ENCODE measurements around the gene RNF217. TPM values are rescaled to one million over a fixed set of nuclear protein-coding genes. Genes with fewer than 3 reads are reported as not detected.
"Not testable (repeated sequence)": the region's sequence is repeated elsewhere in the genome, so short reads cannot be mapped to it uniquely, and the experiment has no call there.

RNF217 gene
- total RNA-seq, 2 donors from 2014 or later: 1.4 to 3.6 TPM

GRCh38 chr6:125050663-125051318, 88.6 kb downstream of the RNF217 start:
- Mint-ChIP-seq H3K27ac (no peak overlapping the region), H3K4me1 (ENCODE audit: low read depth in 2 of 2) (no peaks in the 10 kb centered on the region), H3K9me3 (no peaks in the 10 kb centered on the region), H3K27me3 (no peaks in the 10 kb centered on the region), H3K4me3 (no peak overlapping the region), H3K36me3 (no peaks in the 10 kb centered on the region)
- DNase-seq (ENCODE audit: low spot score) (no peak), ATAC-seq (no peak)

GRCh38 chr6:125053809-125054208, 91.6 kb downstream of the RNF217 start:
- ATAC-seq (no peak), DNase-seq (ENCODE audit: low spot score) (no peak)
- Mint-ChIP-seq H3K9me3 (no peaks in the 10 kb centered on the region), H3K4me3 (no peak overlapping the region), H3K27ac (no peak overlapping the region), H3K27me3 (no peaks in the 10 kb centered on the region), H3K4me1 (ENCODE audit: low read depth in 2 of 2) (no peaks in the 10 kb centered on the region), H3K36me3 (no peaks in the 10 kb centered on the region)

GRCh38 chr6:125054331-125054730, 92.1 kb downstream of the RNF217 start:
- Mint-ChIP-seq H3K27me3 (no peaks in the 10 kb centered on the region), H3K4me1 (ENCODE audit: low read depth in 2 of 2) (no peaks in the 10 kb centered on the region), H3K9me3 (no peaks in the 10 kb centered on the region), H3K36me3 (no peaks in the 10 kb centered on the region), H3K4me3 (no peak overlapping the region), H3K27ac (no peak overlapping the region)
- ATAC-seq (no peak), DNase-seq (ENCODE audit: low spot score) (no peak)

GRCh38 chr6:125057392-125058246, 95.4 kb downstream of the RNF217 start:
- Mint-ChIP-seq H3K27me3 (no peaks in the 10 kb centered on the region), H3K36me3 (no peaks in the 10 kb centered on the region), H3K4me1 (ENCODE audit: low read depth in 2 of 2) (no peaks in the 10 kb centered on the region), H3K9me3 (no peaks in the 10 kb centered on the region), H3K4me3 (no peak overlapping the region), H3K27ac (no peak overlapping the region)
- no peak for DNase-seq (ENCODE audit: low spot score)
- no peak for ATAC-seq

- Mint-ChIP-seq H3K27ac (no peak overlapping the region), H3K9me3 (no peaks in the 10 kb centered on the region), H3K36me3 (no peaks in the 10 kb centered on the region), H3K27me3 (no peaks in the 10 kb centered on the region), H3K4me1 (ENCODE audit: low read depth in 2 of 2) (no peaks in the 10 kb centered on the region), H3K4me3 (no peak overlapping the region)
- no peak for DNase-seq (ENCODE audit: low spot score)
- no peak for ATAC-seq
These were observed 96.3 kb downstream of the RNF217 start for GRCh38 chr6:125058546-125058945.

GRCh38 chr6:125063307-125063706, 101.1 kb downstream of the RNF217 start:
- no peaks in the 10 kb centered on the region for H3K9me3 Mint-ChIP-seq
- H3K27me3 Mint-ChIP-seq: no peaks in the 10 kb centered on the region
- H3K36me3 Mint-ChIP-seq: no peaks in the 10 kb centered on the region
- H3K4me3 Mint-ChIP-seq: no peak overlapping the region
- H3K4me1 Mint-ChIP-seq (ENCODE audit: low read depth in 2 of 2): no peaks in the 10 kb centered on the region
- ATAC-seq (no peak), DNase-seq (ENCODE audit: low spot score) (no peak)
- H3K27ac Mint-ChIP-seq: no peak overlapping the region

GRCh38 chr6:125066140-125066539, 103.9 kb downstream of the RNF217 start:
- Mint-ChIP-seq H3K4me1 (ENCODE audit: low read depth in 2 of 2) (no peaks in the 10 kb centered on the region), H3K27ac (no peak overlapping the region), H3K27me3 (no peaks in the 10 kb centered on the region), H3K9me3 (no peaks in the 10 kb centered on the region), H3K36me3 (no peaks in the 10 kb centered on the region), H3K4me3 (no peak overlapping the region)
- DNase-seq (ENCODE audit: low spot score) (no peak), ATAC-seq (peak in 1 of 2 donors; percentile 51)

GRCh38 chr6:125066964-125067363, 104.7 kb downstream of the RNF217 start:
- H3K27me3 Mint-ChIP-seq: no peaks in the 10 kb centered on the region
- peak; percentile 84 to 87 for ATAC-seq

GRCh38 chr6:125067552-125067951, 105.3 kb downstream of the RNF217 start:
- H3K9me3 Mint-ChIP-seq: no peaks in the 10 kb centered on the region
- H3K36me3 Mint-ChIP-seq: no peaks in the 10 kb centered on the region
- H3K4me1 Mint-ChIP-seq (ENCODE audit: low read depth in 2 of 2): no peaks in the 10 kb centered on the region
- H3K27me3 Mint-ChIP-seq: no peaks in the 10 kb centered on the region
- H3K4me3 Mint-ChIP-seq: no peak overlapping the region
- no peak for ATAC-seq
- H3K27ac Mint-ChIP-seq: no peak overlapping the region
- DNase-seq (ENCODE audit: low spot score): no peak

More at GRCh38 chr6:125066964-125067363, 104.7 kb downstream of the RNF217 start:
- Mint-ChIP-seq H3K9me3 (no peaks in the 10 kb centered on the region), H3K4me3 (no peak overlapping the region), H3K4me1 (ENCODE audit: low read depth in 2 of 2) (no peaks in the 10 kb centered on the region), H3K27ac (no peak overlapping the region), H3K36me3 (no peaks in the 10 kb centered on the region)
- no peak for DNase-seq (ENCODE audit: low spot score)

- no peaks in the 10 kb centered on the region for H3K9me3 Mint-ChIP-seq
- DNase-seq (ENCODE audit: low spot score) (no peak), ATAC-seq (no peak)
- H3K27me3 Mint-ChIP-seq: no peaks in the 10 kb centered on the region
- H3K4me1 Mint-ChIP-seq (ENCODE audit: low read depth in 2 of 2): no peaks in the 10 kb centered on the region
- H3K27ac Mint-ChIP-seq: no peak overlapping the region
- H3K36me3 Mint-ChIP-seq: no peaks in the 10 kb centered on the region
- no peak overlapping the region for H3K4me3 Mint-ChIP-seq
These were observed 110.8 kb downstream of the RNF217 start for GRCh38 chr6:125073071-125073470.

- H3K27ac Mint-ChIP-seq: no peak overlapping the region
- H3K27me3 Mint-ChIP-seq: no peaks in the 10 kb centered on the region
- H3K4me3 Mint-ChIP-seq: no peak overlapping the region
- H3K36me3 Mint-ChIP-seq: no peaks in the 10 kb centered on the region
- no peaks in the 10 kb centered on the region for H3K9me3 Mint-ChIP-seq
- DNase-seq (ENCODE audit: low spot score) (no peak), ATAC-seq (no peak)
- no peaks in the 10 kb centered on the region for H3K4me1 Mint-ChIP-seq (ENCODE audit: low read depth in 2 of 2)
These were observed 111.9 kb downstream of the RNF217 start for GRCh38 chr6:125074120-125074519.

GRCh38 chr6:125075073-125075472, 112.8 kb downstream of the RNF217 start:
- H3K27ac Mint-ChIP-seq; H3K36me3 Mint-ChIP-seq; H3K4me3 Mint-ChIP-seq; DNase-seq (ENCODE audit: low spot score); H3K4me1 Mint-ChIP-seq (ENCODE audit: low read depth in 2 of 2); H3K9me3 Mint-ChIP-seq; H3K27me3 Mint-ChIP-seq; ATAC-seq: not testable (repeated sequence)

GRCh38 chr6:125075741-125076481, 113.7 kb downstream of the RNF217 start:
- no peak for DNase-seq (ENCODE audit: low spot score)
- no peak for ATAC-seq
- Mint-ChIP-seq H3K9me3 (no peaks in the 10 kb centered on the region), H3K4me1 (ENCODE audit: low read depth in 2 of 2) (no peaks in the 10 kb centered on the region), H3K36me3 (no peaks in the 10 kb centered on the region), H3K27ac (no peak overlapping the region), H3K4me3 (no peak overlapping the region), H3K27me3 (no peaks in the 10 kb centered on the region)

- Mint-ChIP-seq H3K4me3 (no peak overlapping the region), H3K4me1 (ENCODE audit: low read depth in 2 of 2) (no peaks in the 10 kb centered on the region)
These were observed 114.2 kb downstream of the RNF217 start for GRCh38 chr6:125076482-125076742.

More at GRCh38 chr6:125076482-125076742, 114.2 kb downstream of the RNF217 start:
- H3K9me3 Mint-ChIP-seq: no peaks in the 10 kb centered on the region
- no peak overlapping the region for H3K27ac Mint-ChIP-seq
- H3K27me3 Mint-ChIP-seq: no peaks in the 10 kb centered on the region
- H3K36me3 Mint-ChIP-seq: no peaks in the 10 kb centered on the region
- no peak for DNase-seq (ENCODE audit: low spot score)
- ATAC-seq: no peak

All from natural killer cell treated with Interleukin-12 subunit alpha and Interleukin-12 subunit beta and Interleukin-15 and Interleukin-18, amount 100 ng/mL, for 72 hours (primary cell).